Mesothelial cell of epicardium (in vitro differentiated cells): ENCODE results near the gene PUM1. TPM values are rescaled to one million over a fixed set of nuclear protein-coding genes. Genes with fewer than 3 reads are reported as not detected.
"Not testable (repeated sequence)": the region's sequence is repeated elsewhere in the genome, so short reads cannot be mapped to it uniquely, and the experiment has no call there.

Experiments used
- DNase-seq, 2 experiments: peaks; one replicate each; pipeline ENCODE4 v3.0.0; 2021; ENCODE audit warnings: low spot score in 2 of 2; ENCODE audit not compliant: unreplicated experiment in 2 of 2
- H3K27ac Mint-ChIP-seq: 2 replicates; pipeline ENCODE4 v1.8.0; 2021; ENCODE audit warnings: mixed read lengths
- H3K27me3 Mint-ChIP-seq: 2 replicates; pipeline ENCODE4 v1.8.0; 2021; ENCODE audit warnings: low read depth, mixed read lengths
- H3K36me3 Mint-ChIP-seq: 2 replicates; pipeline ENCODE4 v1.8.0; 2021; ENCODE audit warnings: mixed read lengths
- H3K4me1 Mint-ChIP-seq: 2 replicates; pipeline ENCODE4 v1.8.0; 2021; ENCODE audit warnings: mixed read lengths
- H3K4me3 Mint-ChIP-seq: 2 replicates; pipeline ENCODE4 v1.8.0; 2021; ENCODE audit warnings: mild to moderate bottlenecking, moderate library complexity, mixed read lengths
- H3K9me3 Mint-ChIP-seq: 2 replicates; pipeline ENCODE4 v1.8.0; 2021; ENCODE audit warnings: mixed read lengths
- CTCF ChIP-seq: fragments of 200-600 bp; sonication (generic); IDR thresholded peaks from one replicate; pipeline ENCODE4 v1.5.0; 2021; ENCODE audit warnings: antibody characterized with exemption; ENCODE audit not compliant: unreplicated experiment
- total RNA-seq: library from RNA; stranded (reverse); gene quantifications from 3 replicates; pipeline ENCODE4 v1.2.1, GENCODE V29; 2021

Gene PUM1
- total RNA-seq, 1 donor from 2014 or later = 250 TPM

- DNase-seq = no peak
- no peak overlapping the region for H3K4me3 Mint-ChIP-seq
- H3K27ac Mint-ChIP-seq = peak overlapping the region; percentile 40
- H3K27me3 Mint-ChIP-seq = no peaks in the 10 kb centered on the region
- H3K36me3 Mint-ChIP-seq = peaks cover 10% of the 10 kb centered on the region
- no peaks in the 10 kb centered on the region for H3K9me3 Mint-ChIP-seq
- TF ChIP-seq CTCF = no peak
- peaks cover 21% of the 10 kb centered on the region for H3K4me1 Mint-ChIP-seq
Observed at GRCh38 chr1:31051611-31052010, 13.9 kb downstream of the PUM1 start.

DNA sequence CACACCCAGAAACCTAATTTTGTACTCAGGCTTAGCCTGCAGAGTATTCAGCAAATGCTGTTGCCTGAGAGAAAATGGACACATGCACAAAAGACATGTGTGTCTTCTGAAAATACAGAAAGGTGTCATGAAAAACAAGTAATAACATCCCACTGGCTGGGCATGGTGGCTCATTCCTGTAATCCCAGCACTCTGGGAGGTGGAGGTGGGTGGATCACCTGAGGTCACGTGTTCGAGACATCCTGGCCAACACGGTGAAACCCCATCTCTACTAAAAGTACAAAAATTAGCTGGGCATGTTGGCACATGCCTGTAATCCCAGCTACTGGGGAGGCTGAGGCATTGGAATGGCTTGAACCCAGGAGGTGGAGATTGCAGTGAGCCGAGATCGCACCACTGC is 18.0 kb downstream of the PUM1 start:
- Mint-ChIP-seq H3K27ac (peak overlapping the region; percentile 43), H3K4me1 (peaks cover 11% of the 10 kb centered on the region)

GRCh38 chr1:31043631-31044030 is 21.9 kb downstream of the PUM1 start:
- Mint-ChIP-seq H3K27me3 (no peaks in the 10 kb centered on the region), H3K36me3 (peaks cover 20% of the 10 kb centered on the region), H3K4me3 (no peak overlapping the region), H3K4me1 (peaks cover 19% of the 10 kb centered on the region), H3K27ac (peak overlapping the region; percentile 22), H3K9me3 (no peaks in the 10 kb centered on the region)
- no peak for TF ChIP-seq CTCF
- DNase-seq = no peak

More for the DNA sequence above, 18.0 kb downstream of the PUM1 start:
- H3K9me3 Mint-ChIP-seq, H3K27me3 Mint-ChIP-seq, DNase-seq, H3K4me3 Mint-ChIP-seq: not testable (repeated sequence)
- peaks cover 23% of the 10 kb centered on the region for H3K36me3 Mint-ChIP-seq

- H3K27ac Mint-ChIP-seq = no peak overlapping the region
- no peak for DNase-seq
- no peaks in the 10 kb centered on the region for H3K27me3 Mint-ChIP-seq
- TF ChIP-seq CTCF = no peak
- H3K4me3 Mint-ChIP-seq = no peak overlapping the region
- H3K9me3 Mint-ChIP-seq = no peaks in the 10 kb centered on the region
- peaks cover 20% of the 10 kb centered on the region for H3K36me3 Mint-ChIP-seq
- peaks cover 22% of the 10 kb centered on the region for H3K4me1 Mint-ChIP-seq
Observed at GRCh38 chr1:31042656-31043055, 22.9 kb downstream of the PUM1 start.

DNA sequence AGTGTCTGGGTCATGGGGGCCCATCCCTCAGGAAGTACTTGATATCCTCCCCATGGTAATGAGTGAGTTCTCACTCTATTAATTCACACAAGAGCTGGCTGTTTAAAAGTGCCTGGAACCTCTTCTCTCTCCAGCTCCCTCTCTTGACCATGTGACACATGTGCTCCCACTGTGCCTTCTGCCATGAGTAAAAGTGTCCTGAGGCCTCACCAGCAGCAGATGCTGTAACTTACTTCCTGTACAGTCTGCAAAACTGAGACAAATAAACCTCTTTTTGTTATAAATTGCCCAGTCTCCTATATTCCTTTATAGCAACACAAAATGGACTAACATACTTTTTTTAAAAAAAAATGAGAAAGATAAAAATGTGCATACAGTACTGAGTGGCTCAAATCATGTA is 24.0 kb downstream of the PUM1 start:
- Mint-ChIP-seq H3K9me3 (no peaks in the 10 kb centered on the region), H3K4me1 (peaks cover 26% of the 10 kb centered on the region), H3K27ac (no peak overlapping the region), H3K36me3 (peaks cover 27% of the 10 kb centered on the region), H3K27me3 (no peaks in the 10 kb centered on the region), H3K4me3 (no peak overlapping the region)
- TF ChIP-seq CTCF = no peak
- DNase-seq = no peak

DNA sequence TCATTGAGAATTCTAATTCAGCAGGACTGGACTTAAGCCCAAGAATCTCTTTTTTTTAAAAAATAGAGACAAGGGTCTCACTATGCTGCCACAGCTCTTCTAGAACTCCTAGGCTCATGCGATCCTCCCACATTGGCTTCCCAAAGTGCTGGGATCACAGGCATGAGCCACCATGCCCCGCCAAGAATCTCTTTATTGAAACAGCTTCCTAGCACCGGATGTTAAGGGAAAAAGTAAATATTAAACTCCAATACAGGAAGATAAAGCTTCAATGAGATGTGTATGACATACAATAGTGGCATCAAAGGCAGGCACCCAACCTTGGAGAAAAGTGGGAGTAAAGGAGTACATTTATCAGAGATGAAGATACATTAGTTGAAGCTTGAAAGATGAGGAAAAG is 25.5 kb downstream of the PUM1 start:
- Mint-ChIP-seq H3K27me3 (no peaks in the 10 kb centered on the region), H3K4me3 (no peak overlapping the region), H3K36me3 (peaks cover 25% of the 10 kb centered on the region), H3K27ac (peak overlapping the region; percentile 28), H3K4me1 (peaks cover 32% of the 10 kb centered on the region), H3K9me3 (no peaks in the 10 kb centered on the region)
- no peak for DNase-seq
- TF ChIP-seq CTCF = no peak

- not testable (repeated sequence) for H3K9me3 Mint-ChIP-seq, DNase-seq, H3K4me3 Mint-ChIP-seq, H3K27me3 Mint-ChIP-seq
- Mint-ChIP-seq H3K36me3 (peaks cover 25% of the 10 kb centered on the region), H3K4me1 (peaks cover 42% of the 10 kb centered on the region), H3K27ac (peak overlapping the region; percentile 11)
Observed at GRCh38 chr1:31038935-31039334, 26.6 kb downstream of the PUM1 start.
